ENCODE results near the gene SRY. TPM values are rescaled to one million over a fixed set of nuclear protein-coding genes. Genes with fewer than 3 reads are reported as not detected.

SRY gene
- total RNA-seq, 6 experiments from 2014 or later, result not detected

GRCh38 chrY:2786876-2787512, 488 bp downstream of the SRY start:
- no peaks in the 10 kb centered on the region for H3K36me3 ChIP-seq
- no peak overlapping the region for H3K27ac ChIP-seq
- no CpG with 5 or more reads among the region's 28 CpGs for WGBS (ENCODE audit: insufficient coverage, low coverage, low lambda C conversion rate, missing lambda C conversion rate)
- TF ChIP-seq CTCF (IDR thresholded peaks at IDR 0.05), result no peak
- H3K9me3 ChIP-seq, result no peaks in the 10 kb centered on the region
- ATAC-seq (no peak), DNase-seq (no peak)
- H3K4me1 ChIP-seq, result no peaks in the 10 kb centered on the region
- intact Hi-C loops (cut with DNase I), result no loop called here
- H3K27me3 ChIP-seq, result no peaks in the 10 kb centered on the region
- no peak overlapping the region for H3K4me3 ChIP-seq

Small RNA genes within 50 kb of the gene (small RNA-seq; reads per million reads assigned to genes)
- gene RNU6-1334P (0 reads per million in 2 experiments), gene TOMM22P2 (0 reads per million in 2 experiments)

Other genes starting within 250 kb of the SRY start
- 10 to 100 TPM in 1 of 6 experiments, not detected in 5; 88.1 TPM for gene RPS4Y1, start 53.9 kb upstream of the SRY start, total RNA-seq
- 1 to 10 TPM in 1 of 6 experiments, not detected in 5; 5.5 TPM for gene ZFY, start 147.7 kb upstream of the SRY start, total RNA-seq

All from right lobe of liver (tissue), 6 donors.